Right hindlimb (tissue), 1 donor: ENCODE data around the gene TXNDC8.
A peak's percentile ranks its signal among the peaks of the same experiment; 100 is the strongest.
"Not testable (repeated sequence)": the region's sequence is repeated elsewhere in the genome, so short reads cannot be mapped to it uniquely, and the experiment has no call there.

Source experiments
- DNase-seq: peaks from one replicate; pipeline ENCODE4 v3.0.0-alpha.2; 2018

The TXNDC8 gene

GRCh38 chr9:110323818-110324217 lies 13.8 kb downstream of the TXNDC8 start:
- no peak for DNase-seq

GRCh38 chr9:110320651-110321445 lies 16.8 kb downstream of the TXNDC8 start:
- no peak for DNase-seq

GRCh38 chr9:110319781-110320492 lies 17.7 kb downstream of the TXNDC8 start:
- DNase-seq = no peak

- no peak for DNase-seq
These were observed 19.8 kb downstream of the TXNDC8 start for GRCh38 chr9:110317911-110318310.

GRCh38 chr9:110316261-110317075 lies 21.2 kb downstream of the TXNDC8 start:
- no peak for DNase-seq

- DNase-seq = not testable (repeated sequence)
These were observed 25.7 kb downstream of the TXNDC8 start for GRCh38 chr9:110311978-110312377.

- no peak for DNase-seq
These were observed 28.0 kb downstream of the TXNDC8 start for GRCh38 chr9:110309681-110310080.

- no peak for DNase-seq
These were observed 29.0 kb downstream of the TXNDC8 start for GRCh38 chr9:110308633-110309038.

- DNase-seq = no peak
These were observed 30.5 kb downstream of the TXNDC8 start for GRCh38 chr9:110307191-110307590.

GRCh38 chr9:110303133-110303532 lies 34.5 kb downstream of the TXNDC8 start:
- DNase-seq = no peak

- DNase-seq = no peak
These were observed 39.5 kb downstream of the TXNDC8 start for GRCh38 chr9:110298043-110298605.

- no peak for DNase-seq
These were observed 44.4 kb downstream of the TXNDC8 start for GRCh38 chr9:110293248-110293647.

GRCh38 chr9:110291921-110292557 lies 45.6 kb downstream of the TXNDC8 start:
- no peak for DNase-seq

GRCh38 chr9:110290001-110290400 lies 47.7 kb downstream of the TXNDC8 start:
- peak; percentile 25 for DNase-seq

GRCh38 chr9:110288503-110288902 lies 49.2 kb downstream of the TXNDC8 start:
- no peak for DNase-seq

- DNase-seq = no peak
These were observed 50.4 kb downstream of the TXNDC8 start for GRCh38 chr9:110287289-110287680.

GRCh38 chr9:110284211-110284844 lies 53.3 kb downstream of the TXNDC8 start:
- DNase-seq = no peak

GRCh38 chr9:110283751-110284150 lies 53.9 kb downstream of the TXNDC8 start:
- DNase-seq = no peak

GRCh38 chr9:110282739-110283081 lies 55.0 kb downstream of the TXNDC8 start:
- DNase-seq = no peak

GRCh38 chr9:110282018-110282738 lies 55.5 kb downstream of the TXNDC8 start:
- no peak for DNase-seq

- DNase-seq = no peak
These were observed 59.5 kb downstream of the TXNDC8 start for GRCh38 chr9:110278080-110278707.
